Neutrophil (primary cell): ENCODE results near the gene EPHA4.

Experiments
- H3K27ac ChIP-seq: fragments of 200-600 bp; sonication (generic); 2 replicates; pipeline ENCODE4 v1.5.1; 2016; ENCODE audit warnings: mild to moderate bottlenecking, moderate library complexity
- H3K27me3 ChIP-seq: fragments of 200-600 bp; sonication (generic); 2 replicates; pipeline ENCODE4 v1.6.0; 2016; ENCODE audit warnings: mild to moderate bottlenecking
- H3K36me3 ChIP-seq: fragments of 200-600 bp; sonication (generic); 2 replicates; pipeline ENCODE4 v1.5.1; 2017
- H3K4me1 ChIP-seq, 2 experiments: fragments of 200-600 bp in 1 of 2; sonication (generic) in 1 of 2; 1 replicate in 1 of 2; 2 replicates in 1 of 2; pipeline versions ENCODE4 v1.5.1 to v1.6.1; 2013 to 2016; ENCODE audit warnings: low read depth in 1 of 2, low read length in 1 of 2, mild to moderate bottlenecking in 1 of 2, moderate library complexity in 1 of 2; ENCODE audit not compliant: control insufficient read depth in 1 of 2, insufficient read depth in 1 of 2
- H3K4me3 ChIP-seq, 2 experiments: fragments of 200-600 bp in 1 of 2; sonication (generic) in 1 of 2; 1 replicate in 1 of 2; 2 replicates in 1 of 2; pipeline ENCODE4 v1.5.1; 2013 to 2016; ENCODE audit warnings: low read depth in 1 of 2, low read length in 1 of 2, mild to moderate bottlenecking in 1 of 2, moderate library complexity in 1 of 2
- H3K9me3 ChIP-seq: fragments of 200-600 bp; sonication (generic); 2 replicates; pipeline ENCODE4 v1.5.1; 2016
- TF ChIP-seq, protein P1 (sequence below): fragments of 200-600 bp; sonication (generic); IDR thresholded peaks from 2 replicates; pipeline ENCODE4 v1.5.1; 2016; ENCODE audit warnings: antibody characterized with exemption

Gene EPHA4

DNA sequence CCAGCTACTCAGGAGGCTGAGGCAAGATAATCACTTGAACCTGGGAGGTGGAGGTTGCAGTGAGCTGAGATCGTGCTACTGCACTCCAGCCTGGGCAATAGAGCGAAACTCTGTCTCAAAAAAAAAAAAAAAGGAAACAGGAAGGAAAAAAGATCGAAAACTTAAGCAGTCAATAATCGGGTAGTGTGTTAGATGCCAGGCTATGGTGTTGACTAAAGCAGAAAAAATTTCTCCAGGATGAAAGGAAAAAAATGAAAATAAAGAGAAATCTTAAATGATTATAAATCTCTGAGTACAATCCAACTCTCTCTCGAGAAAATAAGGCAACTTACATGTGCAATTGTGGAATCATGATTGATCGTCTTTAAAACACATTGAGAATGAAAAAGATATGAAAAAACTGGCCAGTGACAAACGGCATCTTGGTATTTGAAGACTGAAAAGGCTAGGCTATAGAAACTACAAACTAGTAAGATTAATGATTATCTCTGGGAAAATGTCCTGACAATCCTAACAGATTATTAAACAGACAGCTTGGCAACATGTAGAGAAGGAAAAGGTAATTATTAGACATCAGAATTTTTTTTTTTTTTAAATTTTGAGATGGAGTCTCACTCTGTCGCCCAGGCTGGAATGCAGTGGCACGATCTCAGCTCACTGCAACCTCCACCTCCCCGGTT lies 16.3 kb upstream of the EPHA4 start:
- Histone ChIP-seq H3K27me3 (peaks cover 21% of the 10 kb centered on the region), H3K36me3 (no peaks in the 10 kb centered on the region), H3K4me1 (no peaks in the 10 kb centered on the region), H3K9me3 (no peaks in the 10 kb centered on the region), H3K27ac (no peak overlapping the region), H3K4me3 (no peak overlapping the region)
- TF ChIP-seq, protein P1, sequence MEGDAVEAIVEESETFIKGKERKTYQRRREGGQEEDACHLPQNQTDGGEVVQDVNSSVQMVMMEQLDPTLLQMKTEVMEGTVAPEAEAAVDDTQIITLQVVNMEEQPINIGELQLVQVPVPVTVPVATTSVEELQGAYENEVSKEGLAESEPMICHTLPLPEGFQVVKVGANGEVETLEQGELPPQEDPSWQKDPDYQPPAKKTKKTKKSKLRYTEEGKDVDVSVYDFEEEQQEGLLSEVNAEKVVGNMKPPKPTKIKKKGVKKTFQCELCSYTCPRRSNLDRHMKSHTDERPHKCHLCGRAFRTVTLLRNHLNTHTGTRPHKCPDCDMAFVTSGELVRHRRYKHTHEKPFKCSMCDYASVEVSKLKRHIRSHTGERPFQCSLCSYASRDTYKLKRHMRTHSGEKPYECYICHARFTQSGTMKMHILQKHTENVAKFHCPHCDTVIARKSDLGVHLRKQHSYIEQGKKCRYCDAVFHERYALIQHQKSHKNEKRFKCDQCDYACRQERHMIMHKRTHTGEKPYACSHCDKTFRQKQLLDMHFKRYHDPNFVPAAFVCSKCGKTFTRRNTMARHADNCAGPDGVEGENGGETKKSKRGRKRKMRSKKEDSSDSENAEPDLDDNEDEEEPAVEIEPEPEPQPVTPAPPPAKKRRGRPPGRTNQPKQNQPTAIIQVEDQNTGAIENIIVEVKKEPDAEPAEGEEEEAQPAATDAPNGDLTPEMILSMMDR: no peak

DNA sequence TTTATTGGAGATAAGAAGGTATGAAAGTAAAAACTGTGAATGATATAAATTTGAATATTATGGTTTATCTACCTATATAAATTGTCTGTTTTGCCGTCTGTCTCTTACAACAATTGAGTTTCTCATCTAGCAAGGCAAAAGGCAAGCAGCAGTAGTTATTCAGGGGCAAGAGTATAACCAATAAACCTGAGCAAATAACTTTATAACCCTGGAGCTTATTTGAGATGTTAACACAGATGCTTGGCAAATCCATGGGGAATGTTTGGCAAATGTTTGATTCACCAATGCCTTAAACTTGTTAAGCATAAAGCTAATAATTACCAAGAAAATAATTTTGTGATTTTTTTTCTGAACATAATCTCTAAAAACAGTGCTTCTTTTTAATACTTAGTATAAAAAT lies 9.9 kb upstream of the EPHA4 start:
- Histone ChIP-seq H3K36me3 (no peaks in the 10 kb centered on the region), H3K9me3 (no peaks in the 10 kb centered on the region), H3K4me3 (no peak overlapping the region), H3K27ac (no peak overlapping the region), H3K4me1 (no peaks in the 10 kb centered on the region), H3K27me3 (peaks cover 74% of the 10 kb centered on the region)
- TF ChIP-seq, protein P1: no peak

DNA sequence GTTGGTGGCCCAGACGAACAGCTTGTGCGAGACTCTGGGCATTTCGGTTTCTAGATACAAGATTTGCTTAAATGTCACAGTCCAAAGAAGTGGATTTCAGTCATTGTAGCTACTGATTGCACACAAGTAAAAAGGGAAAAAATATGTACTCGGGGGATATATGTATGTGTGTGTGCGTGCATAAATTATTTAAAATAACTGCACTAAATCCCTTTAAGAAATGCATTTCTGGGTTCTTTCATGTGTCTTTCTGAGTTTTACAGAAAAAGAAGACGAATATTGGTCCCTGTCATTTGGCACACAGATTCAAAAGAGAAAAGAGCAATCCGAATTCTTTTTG lies 2.1 kb upstream of the EPHA4 start:
- Histone ChIP-seq H3K9me3 (no peaks in the 10 kb centered on the region), H3K27ac (no peak overlapping the region), H3K4me3 (no peak overlapping the region), H3K36me3 (no peaks in the 10 kb centered on the region), H3K4me1 (peaks cover 33 to 37% of the 10 kb centered on the region in 2 experiments), H3K27me3 (peaks cover 100% of the 10 kb centered on the region)
- TF ChIP-seq, protein P1: no peak

DNA sequence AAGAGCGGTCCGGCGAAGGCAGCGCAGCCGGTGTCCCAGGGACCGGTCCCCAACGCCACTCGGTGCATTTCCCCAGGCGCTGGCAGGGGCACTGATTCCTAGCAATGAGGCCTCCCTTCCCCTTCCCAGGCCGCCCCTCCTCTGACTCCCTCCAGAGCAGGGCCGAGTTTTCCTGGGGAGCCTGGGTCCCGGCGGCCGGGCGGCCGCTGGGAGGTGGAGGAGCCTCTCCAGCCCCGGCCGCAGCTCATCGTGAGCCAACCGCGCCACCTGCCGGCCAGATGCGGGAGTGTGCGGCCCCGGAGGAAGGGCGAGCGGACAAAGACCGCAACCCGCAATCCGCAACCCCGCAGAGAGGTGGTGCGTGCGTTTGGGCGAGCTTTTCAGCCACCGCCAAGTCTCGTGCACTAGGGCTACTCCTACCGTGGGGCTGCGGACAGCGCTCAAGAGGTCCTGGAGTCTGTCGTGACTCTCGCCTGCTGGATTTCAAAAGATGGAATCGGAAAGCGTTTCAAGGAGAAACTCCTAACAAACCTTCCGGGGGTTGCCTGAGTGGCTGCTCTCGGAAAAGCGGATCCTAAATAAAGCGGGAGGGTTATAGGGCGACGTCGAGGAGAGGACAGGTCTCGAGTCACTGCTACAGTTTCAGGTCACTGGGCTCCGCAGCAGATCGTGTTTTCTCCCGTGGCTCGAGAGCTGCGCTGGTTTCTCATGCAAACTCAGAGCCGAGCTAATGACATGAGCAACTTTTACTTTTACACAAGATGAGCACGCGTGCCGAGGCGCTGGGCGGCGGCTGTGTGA lies 1.5 kb upstream of the EPHA4 start:
- Histone ChIP-seq H3K4me1 (peaks cover 33 to 37% of the 10 kb centered on the region in 2 experiments), H3K4me3 (peak overlapping the region; percentile 57 to 70), H3K27me3 (peaks cover 100% of the 10 kb centered on the region), H3K9me3 (no peaks in the 10 kb centered on the region), H3K27ac (peak overlapping the region; percentile 61), H3K36me3 (no peaks in the 10 kb centered on the region)
- TF ChIP-seq, protein P1: peak; percentile 93

DNA sequence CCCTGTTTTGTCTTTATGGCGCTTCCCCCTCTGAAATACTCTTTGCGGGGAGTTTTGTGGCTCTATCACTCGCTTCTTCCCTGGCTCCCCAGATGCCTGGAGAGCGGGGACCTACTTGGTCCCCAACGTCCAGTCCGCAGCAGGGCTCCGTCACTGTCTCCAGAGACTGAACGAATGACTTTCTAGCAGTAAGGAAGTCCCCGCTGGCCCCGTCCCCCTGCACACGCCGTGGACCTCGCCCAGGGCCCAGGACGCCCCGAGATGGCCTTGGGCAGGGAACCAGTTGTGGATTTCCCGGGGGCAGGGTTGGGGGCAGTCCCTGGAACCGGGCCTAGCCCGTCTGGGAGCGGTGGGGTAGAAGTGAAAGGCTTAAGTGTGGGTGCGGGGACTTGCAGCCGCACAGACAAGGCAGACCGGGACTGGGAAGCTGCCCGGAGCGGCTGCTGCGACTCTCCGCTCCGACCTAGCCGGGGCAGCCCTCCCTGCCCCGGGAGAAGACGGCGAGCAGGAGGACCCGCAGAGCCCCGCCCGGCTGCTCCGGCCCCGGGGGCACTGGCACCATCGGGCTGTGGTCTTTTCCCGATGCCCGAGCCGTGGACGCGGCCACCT lies 821 bp upstream of the EPHA4 start:
- Histone ChIP-seq H3K27me3 (peaks cover 100% of the 10 kb centered on the region), H3K4me1 (peaks cover 33 to 37% of the 10 kb centered on the region in 2 experiments), H3K4me3 (peak overlapping the region; percentile 57 to 70), H3K9me3 (no peaks in the 10 kb centered on the region), H3K27ac (peak overlapping the region; percentile 61), H3K36me3 (no peaks in the 10 kb centered on the region)
- TF ChIP-seq, protein P1: no peak
